NT2/D1 (cell line): Measurements from ENCODE around the gene OR52B6.

Source experiments
- DNase-seq: peaks from one replicate; pipeline ENCODE4 v3.0.0-alpha.2; 2011; ENCODE audit warnings: low read depth, low spot score
- H3K27me3 ChIP-seq: 2 replicates; pipeline ENCODE4 v1.6.0; 2011; ENCODE audit warnings: mild to moderate bottlenecking; ENCODE audit not compliant: insufficient read length, insufficient read depth
- H3K36me3 ChIP-seq: 2 replicates; pipeline ENCODE4 v1.6.1; 2011; ENCODE audit warnings: mild to moderate bottlenecking, low read length, mixed read lengths; ENCODE audit not compliant: insufficient read depth, insufficient read length
- H3K4me1 ChIP-seq: 2 replicates; pipeline ENCODE4 v1.5.1; 2011; ENCODE audit not compliant: insufficient read depth, insufficient read length
- H3K4me3 ChIP-seq: 2 replicates; pipeline ENCODE4 v1.5.1; 2011; ENCODE audit warnings: low read depth; ENCODE audit not compliant: insufficient read length
- H3K9ac ChIP-seq: 2 replicates; pipeline ENCODE4 v1.6.0; 2011; ENCODE audit warnings: low read depth; ENCODE audit not compliant: insufficient read length
- H3K9me3 ChIP-seq: 2 replicates; pipeline ENCODE4 v1.5.1; 2011; ENCODE audit warnings: mild to moderate bottlenecking, low read length; ENCODE audit not compliant: insufficient read depth
- SUZ12 ChIP-seq: IDR thresholded peaks from 2 replicates; pipeline ENCODE4 v1.6.1; 2011; ENCODE audit not compliant: insufficient read length, insufficient read depth; ENCODE audit errors: extremely low read depth
- YY1 ChIP-seq: IDR thresholded peaks from 2 replicates; pipeline ENCODE4 v1.6.1; 2011; ENCODE audit not compliant: insufficient read length, insufficient read depth
- ZNF274 ChIP-seq: IDR thresholded peaks from 2 replicates; pipeline ENCODE4 v1.6.1; 2011; ENCODE audit warnings: mild to moderate bottlenecking, low read depth, low read length

OR52B6 gene

DNA sequence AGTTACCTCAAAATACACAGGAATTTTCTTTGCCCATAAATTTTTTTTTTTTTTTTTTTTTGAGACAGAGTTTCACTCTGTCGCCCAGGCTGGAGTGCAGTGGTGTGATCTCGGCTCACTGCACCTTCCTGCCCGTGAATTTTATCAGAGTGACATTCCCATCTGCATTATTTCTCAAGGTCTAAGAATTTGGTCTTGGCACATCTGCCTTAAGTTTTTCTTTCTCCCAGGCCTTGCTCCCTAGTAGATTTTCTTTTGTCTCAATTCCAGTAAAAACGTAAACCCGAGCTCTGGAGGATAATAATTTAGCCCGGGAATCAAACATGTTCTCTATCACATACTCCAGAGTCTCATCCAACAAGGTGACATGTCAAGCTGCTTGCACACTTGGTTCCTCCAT, 28.1 kb downstream of the OR52B6 start:
- Histone ChIP-seq H3K27me3 (no peaks in the 10 kb centered on the region), H3K9me3 (no peaks in the 10 kb centered on the region), H3K36me3 (peaks cover 88% of the 10 kb centered on the region), H3K4me3 (no peak overlapping the region), H3K9ac (no peak overlapping the region), H3K4me1 (no peaks in the 10 kb centered on the region)
- no peak for TF ChIP-seq YY1
- TF ChIP-seq SUZ12 = no peak
- TF ChIP-seq ZNF274 = no peak
- no peak for DNase-seq

DNA sequence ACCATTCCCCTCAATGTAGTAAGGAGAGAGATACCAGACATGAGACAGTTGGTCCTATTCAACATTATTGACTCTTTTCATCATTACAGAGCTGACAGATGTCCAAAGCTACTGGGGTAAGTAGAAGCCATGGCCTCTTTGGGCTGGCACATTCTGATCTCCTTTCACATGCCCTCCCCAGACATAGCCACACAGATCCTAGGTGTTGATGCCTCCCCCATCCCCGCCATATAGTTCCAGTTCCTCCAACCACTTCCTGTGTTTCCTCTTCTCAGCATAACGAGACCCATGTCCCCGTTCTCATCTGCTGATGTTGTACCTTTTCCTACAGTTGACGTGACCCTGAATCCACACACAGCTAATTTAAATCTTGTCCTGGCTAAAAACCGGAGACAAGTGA, 29.8 kb downstream of the OR52B6 start:
- H3K9me3 ChIP-seq = no peaks in the 10 kb centered on the region
- no peak for TF ChIP-seq YY1
- TF ChIP-seq ZNF274 = no peak
- no peak for TF ChIP-seq SUZ12
- H3K36me3 ChIP-seq = peaks cover 72% of the 10 kb centered on the region
- no peak overlapping the region for H3K4me3 ChIP-seq
- H3K9ac ChIP-seq = no peak overlapping the region
- H3K27me3 ChIP-seq = no peaks in the 10 kb centered on the region
- DNase-seq = no peak
- H3K4me1 ChIP-seq = no peaks in the 10 kb centered on the region

DNA sequence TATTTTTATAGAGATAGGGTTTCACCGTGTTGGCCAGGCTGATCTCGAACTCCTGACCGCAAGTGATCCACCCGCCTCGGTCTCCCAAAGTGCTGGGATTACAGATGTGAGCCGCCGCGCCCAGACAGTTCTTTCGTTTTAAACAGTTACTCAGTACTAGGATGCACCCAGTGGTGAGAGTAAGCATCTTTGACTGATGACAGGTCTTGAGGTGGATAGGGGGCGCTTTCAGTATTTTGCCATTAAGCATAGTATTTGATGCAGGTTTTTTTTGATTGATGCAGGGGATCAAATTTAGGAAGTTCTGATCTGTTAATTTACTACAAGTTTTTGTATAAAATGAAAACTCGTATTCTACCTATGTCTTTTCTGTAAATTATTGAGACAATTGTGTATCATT, 30.9 kb downstream of the OR52B6 start:
- no peaks in the 10 kb centered on the region for H3K9me3 ChIP-seq
- no peak overlapping the region for H3K9ac ChIP-seq
- H3K4me3 ChIP-seq = no peak overlapping the region
- DNase-seq = no peak
- TF ChIP-seq YY1 = no peak
- TF ChIP-seq SUZ12 = no peak
- TF ChIP-seq ZNF274 = no peak
- no peaks in the 10 kb centered on the region for H3K4me1 ChIP-seq
- peaks cover 60% of the 10 kb centered on the region for H3K36me3 ChIP-seq
- H3K27me3 ChIP-seq = no peaks in the 10 kb centered on the region

DNA sequence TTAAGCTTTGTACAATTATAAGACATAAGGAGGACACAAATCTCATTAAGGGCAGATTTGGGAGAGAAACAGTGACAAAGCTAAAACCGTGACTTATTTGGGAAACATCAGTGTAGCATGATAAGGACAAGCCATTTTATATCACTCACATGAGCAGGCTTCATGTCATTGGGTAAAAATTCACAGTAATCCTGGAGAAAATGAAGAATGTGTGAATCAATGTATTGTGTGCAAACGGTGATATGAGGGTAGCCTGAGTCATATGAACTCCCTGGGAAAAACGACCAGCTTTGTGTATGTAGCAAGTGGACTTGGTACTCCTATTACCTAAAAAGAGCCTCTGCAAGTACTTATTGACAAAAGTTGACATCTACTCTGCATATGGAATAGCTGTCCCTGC, 38.1 kb downstream of the OR52B6 start:
- Histone ChIP-seq H3K36me3 (no peaks in the 10 kb centered on the region), H3K4me3 (no peak overlapping the region), H3K9me3 (no peaks in the 10 kb centered on the region), H3K27me3 (no peaks in the 10 kb centered on the region), H3K4me1 (no peaks in the 10 kb centered on the region), H3K9ac (no peak overlapping the region)
- TF ChIP-seq YY1 (no peak), SUZ12 (no peak), ZNF274 (no peak)
- DNase-seq = no peak

DNA sequence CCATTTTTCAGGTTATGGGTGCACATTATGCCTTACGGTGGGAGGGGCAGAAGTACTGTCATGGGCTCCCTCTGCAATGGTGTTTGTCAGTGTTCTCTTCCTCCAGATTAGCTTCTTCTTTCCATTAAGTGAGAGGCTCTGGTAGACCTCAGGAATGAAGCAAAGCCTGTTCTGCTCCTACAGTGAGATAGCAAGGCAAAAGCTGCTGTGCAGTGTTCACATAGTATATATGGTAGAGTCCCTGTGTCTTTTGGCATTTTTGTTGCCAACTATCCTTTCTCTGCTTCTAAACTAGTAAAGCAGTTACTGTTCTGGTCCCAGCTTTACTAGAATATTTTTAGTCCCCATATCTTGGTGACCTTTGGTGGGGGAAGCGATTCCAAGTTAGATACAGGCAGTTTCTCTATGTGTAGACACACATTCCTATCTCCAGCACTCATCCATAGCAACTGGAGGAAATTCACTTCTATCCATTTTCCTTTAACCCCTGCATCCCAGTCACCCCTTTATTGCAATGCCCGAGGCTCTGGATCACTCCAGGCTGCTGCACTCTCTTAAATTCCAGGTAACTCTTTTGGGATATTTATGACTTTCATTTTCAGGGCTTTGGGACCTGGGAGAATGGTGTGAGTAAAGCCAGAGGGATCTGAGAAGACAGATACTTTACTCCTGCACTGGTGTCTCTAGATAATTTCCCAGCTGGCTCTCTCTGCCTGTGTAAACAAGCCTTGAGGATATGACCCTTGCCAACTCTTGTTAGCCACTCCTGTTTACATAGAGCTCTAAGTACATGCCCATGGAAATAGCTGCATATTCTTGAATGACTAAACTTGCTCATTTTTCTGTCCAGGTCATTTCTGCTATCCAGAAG, 40.2 kb downstream of the OR52B6 start:
- H3K4me1 ChIP-seq = no peaks in the 10 kb centered on the region
- H3K9ac ChIP-seq = no peak overlapping the region
- no peak overlapping the region for H3K4me3 ChIP-seq
- TF ChIP-seq ZNF274 (no peak), SUZ12 (no peak), YY1 (no peak)
- H3K9me3 ChIP-seq = no peaks in the 10 kb centered on the region
- no peaks in the 10 kb centered on the region for H3K36me3 ChIP-seq
- H3K27me3 ChIP-seq = no peaks in the 10 kb centered on the region
- no peak for DNase-seq

DNA sequence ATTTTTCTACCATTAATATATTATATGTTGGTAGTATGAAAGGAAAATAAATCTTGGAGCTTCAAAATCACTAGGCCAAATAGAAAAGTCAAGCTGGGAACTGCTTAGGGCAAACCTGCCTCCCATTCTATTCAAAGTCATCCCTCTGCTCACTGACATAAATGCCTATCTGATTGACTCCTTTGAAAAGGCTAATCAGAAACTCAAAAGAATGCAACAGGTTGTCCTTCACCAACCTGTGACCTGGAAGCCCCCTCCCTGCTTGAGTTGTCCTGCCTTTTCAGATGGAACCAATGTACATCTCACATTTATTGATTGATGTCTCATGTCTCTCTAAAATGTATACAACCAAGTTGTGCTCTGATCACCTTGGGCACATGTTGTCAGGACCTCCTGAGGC, 40.9 kb downstream of the OR52B6 start:
- Histone ChIP-seq H3K4me3 (no peak overlapping the region), H3K9ac (no peak overlapping the region), H3K4me1 (no peaks in the 10 kb centered on the region), H3K9me3 (no peaks in the 10 kb centered on the region), H3K27me3 (no peaks in the 10 kb centered on the region), H3K36me3 (no peaks in the 10 kb centered on the region)
- no peak for TF ChIP-seq SUZ12
- TF ChIP-seq YY1 = no peak
- TF ChIP-seq ZNF274 = no peak
- no peak for DNase-seq

DNA sequence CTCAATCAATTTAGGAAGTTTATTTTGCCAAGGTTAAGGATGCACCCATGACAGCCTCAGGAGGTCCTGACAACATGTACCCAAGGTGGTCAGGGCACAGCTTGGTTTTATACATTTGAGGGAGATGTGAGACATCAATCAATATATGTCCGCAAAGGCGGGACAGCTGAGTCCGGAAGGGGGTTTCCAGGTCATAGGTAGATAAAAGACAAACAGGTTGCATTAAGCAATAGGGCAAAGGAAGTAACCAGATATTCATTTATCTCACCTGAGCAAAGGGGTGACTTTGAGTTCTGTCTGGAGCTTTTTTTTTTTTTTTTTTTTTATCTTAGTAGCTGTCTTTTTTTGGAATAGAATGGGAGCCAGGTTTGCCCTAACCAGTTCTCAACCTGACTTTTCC, 42.1 kb downstream of the OR52B6 start:
- no peak for TF ChIP-seq SUZ12
- no peak for TF ChIP-seq ZNF274
- TF ChIP-seq YY1 = no peak
- H3K9me3 ChIP-seq = no peaks in the 10 kb centered on the region
- no peaks in the 10 kb centered on the region for H3K27me3 ChIP-seq
- no peaks in the 10 kb centered on the region for H3K4me1 ChIP-seq
- no peak overlapping the region for H3K9ac ChIP-seq
- H3K36me3 ChIP-seq = no peaks in the 10 kb centered on the region
- no peak overlapping the region for H3K4me3 ChIP-seq
- DNase-seq = no peak
